Measurements from ENCODE around the gene NDUFA6. TPM values are rescaled to one million over a fixed set of nuclear protein-coding genes. Genes with fewer than 3 reads are reported as not detected.
"Not testable (repeated sequence)": the region's sequence is repeated elsewhere in the genome, so short reads cannot be mapped to it uniquely, and the experiment has no call there.

The NDUFA6 gene
- total and polyA plus RNA-seq, 5 donors: 212 to 467 (median 242) TPM

- H3K27me3 ChIP-seq (ENCODE audit: control insufficient read depth, insufficient read depth); H3K4me3 ChIP-seq (ENCODE audit: low read length); ATAC-seq; H3K27ac ChIP-seq (ENCODE audit: low read length); H3K9me3 ChIP-seq (ENCODE audit: control insufficient read depth, low read length); intact Hi-C loops (cut with DNase I); H3K4me1 ChIP-seq (ENCODE audit: control insufficient read depth, insufficient read depth, low read length): not testable (repeated sequence)
- peak in 1 of 3 donors; percentile 51 for DNase-seq
- WGBS: 84% methylated on average over 13 of the region's 14 CpGs
These were observed 40.3 kb upstream of the NDUFA6 start, which contains the start of gene CYP2D6 for GRCh38 chr22:42130639-42131431. Gene CYP2D6, minus strand, starts transcription at chr22:42130810. Its CDS starts 19 bp downstream, at chr22:42130791.

DNA sequence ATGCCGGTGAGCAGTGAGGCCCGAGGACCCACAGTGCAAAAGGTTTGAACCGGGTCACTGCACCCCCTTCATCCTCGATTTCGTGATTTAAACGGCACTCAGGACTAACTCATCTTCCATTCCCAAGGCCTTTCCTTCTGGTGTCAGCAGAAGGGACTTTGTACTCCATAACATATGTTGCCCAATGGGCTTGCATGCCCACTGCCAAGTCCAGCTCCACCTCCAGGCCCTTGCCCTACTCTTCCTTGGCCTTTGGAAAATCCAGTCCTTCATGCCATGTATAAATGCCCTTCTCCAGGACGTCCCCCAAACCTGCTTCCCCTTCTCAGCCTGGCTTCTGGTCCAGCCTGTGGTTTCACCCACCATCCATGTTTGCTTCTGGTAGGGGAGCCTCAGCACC is 39.6 kb upstream of the NDUFA6 start:
- DNase-seq; H3K27me3 ChIP-seq (ENCODE audit: control insufficient read depth, insufficient read depth); H3K4me3 ChIP-seq (ENCODE audit: low read length); H3K4me1 ChIP-seq (ENCODE audit: control insufficient read depth, insufficient read depth, low read length); H3K9me3 ChIP-seq (ENCODE audit: control insufficient read depth, low read length); ATAC-seq; intact Hi-C loops (cut with DNase I); H3K27ac ChIP-seq (ENCODE audit: low read length): not testable (repeated sequence)
- WGBS: 0% methylated on average over 1 of the region's 7 CpGs

GRCh38 chr22:42128776-42129694 is 38.5 kb upstream of the NDUFA6 start:
- H3K27me3 ChIP-seq (ENCODE audit: control insufficient read depth, insufficient read depth); H3K27ac ChIP-seq (ENCODE audit: low read length); intact Hi-C loops (cut with DNase I); H3K4me1 ChIP-seq (ENCODE audit: control insufficient read depth, insufficient read depth, low read length); H3K9me3 ChIP-seq (ENCODE audit: control insufficient read depth, low read length); H3K4me3 ChIP-seq (ENCODE audit: low read length): not testable (repeated sequence)
- ATAC-seq (peak; percentile 7 to 8), DNase-seq (peak in 1 of 3 donors; percentile 62)
- WGBS: 63% methylated on average over 65 of the region's 65 CpGs

DNA sequence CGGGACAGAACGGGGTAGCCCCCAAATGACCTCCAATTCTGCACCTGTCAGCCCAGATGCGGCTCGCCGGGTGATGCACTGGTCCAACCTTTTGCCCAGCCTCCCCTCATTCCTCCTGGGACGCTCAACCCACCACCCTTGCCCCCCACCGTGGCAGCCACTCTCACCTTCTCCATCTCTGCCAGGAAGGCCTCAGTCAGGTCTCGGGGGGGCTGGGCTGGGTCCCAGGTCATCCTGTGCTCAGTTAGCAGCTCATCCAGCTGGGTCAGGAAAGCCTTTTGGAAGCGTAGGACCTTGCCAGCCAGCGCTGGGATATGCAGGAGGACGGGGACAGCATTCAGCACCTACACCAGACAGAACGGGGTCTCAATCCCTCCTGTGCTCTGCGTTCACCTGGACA is 37.4 kb upstream of the NDUFA6 start:
- intact Hi-C loops (cut with DNase I); H3K4me1 ChIP-seq (ENCODE audit: control insufficient read depth, insufficient read depth, low read length); H3K4me3 ChIP-seq (ENCODE audit: low read length); H3K27me3 ChIP-seq (ENCODE audit: control insufficient read depth, insufficient read depth); H3K27ac ChIP-seq (ENCODE audit: low read length); H3K9me3 ChIP-seq (ENCODE audit: control insufficient read depth, low read length); ATAC-seq; DNase-seq: not testable (repeated sequence)
- 88% methylated on average over 13 of the region's 13 CpGs for WGBS

- no peaks in the 10 kb centered on the region for H3K9me3 ChIP-seq (ENCODE audit: control insufficient read depth, low read length)
- no peaks in the 10 kb centered on the region for H3K27me3 ChIP-seq (ENCODE audit: control insufficient read depth, insufficient read depth)
- intact Hi-C loops (cut with DNase I): no loop called here
- DNase-seq (no peak), ATAC-seq (no peak)
- H3K4me3 ChIP-seq (ENCODE audit: low read length): no peak overlapping the region
- 86% methylated on average over 16 of the region's 16 CpGs for WGBS
- no peak overlapping the region for H3K27ac ChIP-seq (ENCODE audit: low read length)
- no peaks in the 10 kb centered on the region for H3K4me1 ChIP-seq (ENCODE audit: control insufficient read depth, insufficient read depth, low read length)
These were observed 37.0 kb upstream of the NDUFA6 start for GRCh38 chr22:42127606-42128005.

DNA sequence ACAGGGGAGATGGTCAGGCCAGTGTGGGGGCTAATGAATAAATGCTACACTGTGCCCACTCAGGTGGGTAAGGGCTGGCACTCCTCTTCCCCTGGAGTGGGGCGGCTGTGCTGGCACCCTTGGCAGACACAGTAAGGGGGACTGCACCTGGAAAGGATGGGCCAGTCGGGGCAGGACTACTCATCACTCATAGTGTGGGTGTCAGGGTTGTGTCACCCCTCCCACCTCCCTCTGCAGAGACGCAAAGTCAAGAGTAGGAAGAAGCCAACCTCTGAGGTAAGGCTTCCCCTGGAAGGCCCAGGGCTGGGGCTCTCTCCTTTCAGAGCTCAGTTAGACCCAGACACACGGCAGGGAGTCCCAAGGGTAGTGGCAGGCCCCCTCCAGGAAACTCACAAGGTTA is 33.0 kb upstream of the NDUFA6 start:
- no CpG with 5 or more reads among the region's 4 CpGs for WGBS
- not testable (repeated sequence) for H3K9me3 ChIP-seq (ENCODE audit: control insufficient read depth, low read length); ATAC-seq

DNA sequence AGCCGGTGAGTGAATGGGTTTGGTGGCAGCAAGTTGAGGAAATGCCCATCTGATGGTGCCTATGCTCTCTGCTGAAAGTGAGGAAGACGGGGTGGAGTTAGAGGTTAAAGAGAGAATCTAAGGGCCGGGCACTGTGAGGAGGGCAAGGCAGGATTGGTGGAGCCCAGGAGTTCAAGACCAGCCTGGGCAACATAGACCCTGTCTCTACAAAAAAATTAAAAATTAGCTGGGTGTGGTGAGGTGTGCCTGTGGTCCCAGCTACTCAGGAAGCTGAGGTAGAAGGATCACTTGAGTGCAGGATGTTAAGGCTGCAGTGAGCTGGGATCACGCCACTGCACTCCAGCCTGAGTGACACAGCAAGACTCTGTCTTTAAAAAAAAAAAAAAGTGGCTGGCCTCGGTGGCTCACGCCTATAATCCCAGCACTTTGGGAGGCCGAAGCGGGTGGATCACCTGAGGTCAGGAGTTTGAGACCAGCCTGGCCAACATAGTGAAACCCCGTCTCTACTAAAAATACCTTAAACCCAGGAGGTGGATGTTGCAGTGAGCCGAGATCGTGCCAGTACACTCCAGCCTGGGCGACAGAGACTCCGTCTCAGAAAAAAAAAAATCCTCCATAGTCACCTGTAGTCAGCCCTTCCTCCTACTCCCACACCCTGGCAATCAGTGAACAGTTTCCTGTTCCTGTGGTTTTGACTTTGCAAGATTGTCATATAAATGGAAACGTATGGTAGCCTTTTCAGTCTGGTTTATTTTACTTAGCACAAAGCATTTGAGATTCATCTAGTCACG is 29.9 kb upstream of the NDUFA6 start:
- H3K27ac ChIP-seq (ENCODE audit: low read length); H3K9me3 ChIP-seq (ENCODE audit: control insufficient read depth, low read length); ATAC-seq; intact Hi-C loops (cut with DNase I); DNase-seq; H3K4me3 ChIP-seq (ENCODE audit: low read length); H3K27me3 ChIP-seq (ENCODE audit: control insufficient read depth, insufficient read depth); H3K4me1 ChIP-seq (ENCODE audit: control insufficient read depth, insufficient read depth, low read length): not testable (repeated sequence)
- 65% methylated on average over 15 of the region's 15 CpGs for WGBS

More for the DNA sequence above, 33.0 kb upstream of the NDUFA6 start:
- DNase-seq; H3K27me3 ChIP-seq (ENCODE audit: control insufficient read depth, insufficient read depth); H3K4me3 ChIP-seq (ENCODE audit: low read length); H3K27ac ChIP-seq (ENCODE audit: low read length); H3K4me1 ChIP-seq (ENCODE audit: control insufficient read depth, insufficient read depth, low read length); intact Hi-C loops (cut with DNase I): not testable (repeated sequence)

GRCh38 chr22:42116848-42117424 is 26.4 kb upstream of the NDUFA6 start:
- ATAC-seq (no peak), DNase-seq (peak in 2 of 3 donors; percentile 49 to 67)
- H3K4me1 ChIP-seq (ENCODE audit: control insufficient read depth, insufficient read depth, low read length): no peaks in the 10 kb centered on the region
- H3K27ac ChIP-seq (ENCODE audit: low read length): no peak overlapping the region
- H3K27me3 ChIP-seq (ENCODE audit: control insufficient read depth, insufficient read depth): no peaks in the 10 kb centered on the region
- no peaks in the 10 kb centered on the region for H3K9me3 ChIP-seq (ENCODE audit: control insufficient read depth, low read length)
- H3K4me3 ChIP-seq (ENCODE audit: low read length): no peak overlapping the region
- intact Hi-C loops (cut with DNase I): no loop called here
- WGBS: 84% methylated on average over 4 of the region's 4 CpGs

GRCh38 chr22:42115420-42115830 is 24.9 kb upstream of the NDUFA6 start:
- DNase-seq; ATAC-seq; H3K9me3 ChIP-seq (ENCODE audit: control insufficient read depth, low read length); intact Hi-C loops (cut with DNase I); H3K4me1 ChIP-seq (ENCODE audit: control insufficient read depth, insufficient read depth, low read length); H3K27ac ChIP-seq (ENCODE audit: low read length); H3K4me3 ChIP-seq (ENCODE audit: low read length); H3K27me3 ChIP-seq (ENCODE audit: control insufficient read depth, insufficient read depth): not testable (repeated sequence)
- 94% methylated on average over 6 of the region's 6 CpGs for WGBS

DNA sequence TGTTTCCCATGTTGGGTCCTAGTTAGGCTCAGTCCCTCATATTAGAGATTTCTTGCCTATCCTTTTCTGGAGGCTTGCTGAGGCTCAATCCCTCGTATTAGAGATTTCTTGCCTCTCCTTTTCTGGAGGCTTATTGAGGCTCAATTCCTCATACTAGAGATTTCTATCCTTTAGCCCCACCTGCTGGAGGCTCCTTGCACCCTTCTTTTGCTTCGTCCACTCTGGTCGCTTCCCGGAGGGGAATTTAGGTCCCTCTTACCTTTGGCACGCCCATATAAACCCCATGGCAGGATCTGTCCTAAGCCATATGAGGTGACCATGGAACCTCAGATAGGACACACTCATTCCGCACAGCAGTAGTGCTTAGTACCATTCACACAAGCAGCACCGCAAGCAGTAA is 24.1 kb upstream of the NDUFA6 start:
- Histone ChIP-seq H3K4me3 (ENCODE audit: low read length) (no peak overlapping the region), H3K27me3 (ENCODE audit: control insufficient read depth, insufficient read depth) (no peaks in the 10 kb centered on the region), H3K27ac (ENCODE audit: low read length) (no peak overlapping the region), H3K9me3 (ENCODE audit: control insufficient read depth, low read length) (no peaks in the 10 kb centered on the region), H3K4me1 (ENCODE audit: control insufficient read depth, insufficient read depth, low read length) (no peaks in the 10 kb centered on the region)
- no peak for ATAC-seq
- WGBS: 90% methylated on average over 7 of the region's 7 CpGs
- no peak for DNase-seq
- intact Hi-C loops (cut with DNase I): no loop called here

All from right cardiac atrium (tissue), 5 donors.